ENCODE results near the gene SYS1.

The SYS1 gene

DNA sequence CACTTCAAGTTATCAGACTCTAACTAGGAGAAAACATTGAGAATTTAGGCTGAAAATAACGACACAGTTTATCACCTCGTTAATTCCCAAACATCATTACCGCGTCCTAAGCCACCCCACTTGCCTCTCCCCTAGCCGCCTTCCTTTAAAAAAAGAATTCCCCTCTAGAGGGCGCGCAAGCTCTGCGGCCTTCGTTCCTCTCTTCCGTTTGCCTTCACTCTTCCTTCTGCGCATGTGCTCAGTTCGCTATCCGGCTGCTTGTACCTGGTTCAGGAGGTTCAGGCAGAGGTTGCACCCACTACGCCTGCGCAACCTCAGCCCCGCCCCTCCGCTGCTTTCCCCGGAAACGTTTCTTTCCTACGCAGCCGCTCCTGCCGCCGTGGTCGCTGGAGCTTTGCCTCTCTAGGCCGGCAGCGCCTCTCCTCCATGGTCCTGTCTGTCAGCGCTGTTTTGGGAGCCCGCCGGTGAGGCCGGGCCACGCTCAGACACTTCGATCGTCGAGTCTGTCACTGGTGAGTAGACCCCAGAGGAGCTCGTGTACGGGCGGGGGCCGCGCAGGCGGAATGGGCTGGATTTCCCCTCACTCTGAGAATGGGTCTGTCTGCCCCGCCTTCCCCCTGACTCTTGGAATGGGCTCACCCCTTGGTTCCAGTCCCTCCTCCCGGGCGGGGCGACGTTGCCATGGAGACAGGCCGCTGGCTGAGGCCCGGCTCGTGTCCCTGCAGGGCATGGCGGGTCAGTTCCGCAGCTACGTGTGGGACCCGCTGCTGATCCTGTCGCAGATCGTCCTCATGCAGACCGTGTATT lies at the start of gene SYS1:
TSS of gene SYS1 (plus strand) at position 353 of the 807 bp plus-strand sequence. CDS start at position 729, 376 bp downstream.
- peak; percentile 96 for DNase-seq (ENCODE audit: low read depth)

- DNase-seq (ENCODE audit: low read depth), result no peak
These were observed 49.0 kb upstream of the SYS1 start for GRCh38 chr20:45313943-45314342.

DNA sequence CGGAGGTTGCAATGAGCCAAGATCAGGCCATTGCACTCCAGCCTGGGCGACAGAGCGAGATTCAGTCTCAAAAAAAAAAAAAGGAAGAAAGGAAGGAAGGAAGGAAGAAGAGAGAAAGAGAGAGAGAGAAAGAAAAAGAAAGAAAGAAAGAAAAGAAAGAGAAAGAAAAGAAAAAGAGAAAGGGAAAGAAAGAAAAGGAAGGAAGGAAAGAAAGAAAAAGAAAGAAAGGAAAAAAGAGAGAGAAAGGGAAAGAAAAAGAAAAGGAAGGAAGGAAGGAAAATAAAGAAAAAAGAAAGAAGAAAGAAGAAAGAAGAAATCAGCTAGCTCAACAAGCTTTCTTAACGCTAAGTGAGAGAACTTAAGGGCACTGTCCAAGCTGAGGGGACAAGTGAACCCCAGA lies 47.3 kb upstream of the SYS1 start:
- DNase-seq (ENCODE audit: low read depth), result no peak

DNA sequence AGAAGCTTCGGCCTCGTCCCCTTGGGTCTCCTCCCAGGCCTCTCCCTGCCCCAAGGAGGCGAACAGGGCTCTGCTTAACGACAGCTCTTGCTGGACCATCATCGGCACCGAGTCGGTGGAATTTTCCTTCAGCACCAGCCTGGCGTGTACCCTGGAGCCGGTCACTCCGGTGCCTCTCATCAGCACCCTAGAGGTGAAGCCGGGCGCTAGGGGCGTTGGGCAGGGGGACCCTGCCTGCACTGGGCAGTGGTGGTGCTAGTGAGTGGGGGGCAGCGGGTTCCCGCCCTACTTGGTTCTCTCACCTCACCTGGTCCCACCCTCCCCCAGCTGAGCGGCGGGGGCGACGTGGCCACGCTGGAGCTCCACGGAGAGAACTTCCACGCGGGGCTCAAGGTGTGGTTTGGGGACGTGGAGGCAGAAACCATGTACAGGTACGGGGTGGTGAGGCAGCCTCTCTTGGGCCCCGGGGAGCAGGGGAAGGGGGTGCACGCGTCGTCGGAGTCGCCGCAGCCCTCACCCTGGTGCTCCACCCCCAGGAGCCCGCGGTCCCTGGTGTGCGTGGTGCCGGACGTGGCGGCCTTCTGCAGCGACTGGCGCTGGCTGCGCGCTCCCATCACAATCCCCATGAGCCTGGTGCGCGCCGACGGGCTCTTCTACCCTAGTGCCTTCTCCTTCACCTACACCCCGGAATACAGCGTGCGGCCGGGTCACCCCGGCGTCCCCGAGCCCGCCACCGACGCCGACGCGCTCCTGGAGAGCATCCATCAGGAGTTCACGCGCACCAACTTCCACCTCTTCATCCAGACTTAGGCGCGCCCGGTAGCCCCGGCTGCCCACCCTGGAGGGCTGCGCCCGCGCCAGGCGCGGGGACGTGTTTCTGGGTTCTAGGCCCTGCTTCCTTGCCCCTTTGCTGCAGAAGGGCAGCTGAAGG lies 46.5 kb upstream of the SYS1 start:
- no peak for DNase-seq (ENCODE audit: low read depth)

GRCh38 chr20:45317826-45318225 lies 45.1 kb upstream of the SYS1 start:
- no peak for DNase-seq (ENCODE audit: low read depth)

GRCh38 chr20:45318386-45318939 lies 44.5 kb upstream of the SYS1 start:
- no peak for DNase-seq (ENCODE audit: low read depth)

DNA sequence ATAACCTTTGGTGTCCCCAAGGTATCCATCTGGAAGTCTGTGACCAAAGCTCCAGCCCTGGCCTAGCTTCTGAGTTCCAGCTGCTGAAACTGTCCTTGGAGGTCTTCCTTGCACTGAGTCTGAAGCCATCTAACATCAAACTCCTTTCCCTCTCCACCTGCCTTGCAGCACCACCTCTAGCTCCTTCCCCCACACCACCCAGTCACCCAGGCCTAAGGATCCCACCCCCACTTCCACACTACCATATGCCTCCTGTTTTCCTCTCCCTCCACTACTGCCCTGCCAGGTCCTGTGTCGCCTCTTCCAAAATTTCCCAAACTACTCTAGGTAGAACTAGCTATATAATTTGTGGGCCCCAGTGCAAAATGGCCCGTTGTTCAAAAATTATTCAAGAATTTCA lies 44.0 kb upstream of the SYS1 start:
- DNase-seq (ENCODE audit: low read depth), result no peak

DNA sequence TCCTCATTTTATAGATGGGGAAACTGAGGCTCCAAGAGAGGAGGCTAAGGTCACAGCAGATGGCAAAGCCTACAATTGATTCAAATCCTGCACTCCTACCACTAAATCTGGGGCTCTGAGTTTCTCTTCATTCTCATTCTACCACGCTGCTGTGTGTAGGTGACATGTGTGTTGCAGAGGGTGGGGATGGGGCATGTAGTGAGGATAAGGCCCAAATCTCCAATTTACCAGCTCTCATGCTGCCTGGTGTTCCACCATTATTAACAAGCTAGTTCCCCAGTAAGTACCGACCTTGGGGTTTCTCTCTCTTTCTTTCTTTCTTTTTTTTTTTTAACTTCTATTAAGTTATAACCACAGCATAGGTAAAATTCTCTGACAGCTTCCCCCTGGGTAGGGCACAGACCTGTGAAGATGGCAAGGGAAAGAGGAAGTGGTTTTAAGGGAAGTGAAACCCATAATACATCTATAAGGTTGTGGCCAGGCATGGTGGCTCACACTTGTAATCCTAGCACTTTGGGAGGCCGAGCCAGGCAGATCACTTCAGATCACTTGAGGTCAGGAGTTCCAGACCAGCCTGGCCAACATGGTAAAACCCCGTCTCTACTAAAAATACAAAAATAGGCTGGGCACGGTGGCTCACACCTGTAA lies 41.9 kb upstream of the SYS1 start:
- DNase-seq (ENCODE audit: low read depth), result no peak

GRCh38 chr20:45322952-45323383 lies 40.0 kb upstream of the SYS1 start:
- DNase-seq (ENCODE audit: low read depth), result no peak

GRCh38 chr20:45323731-45324130 lies 39.2 kb upstream of the SYS1 start:
- DNase-seq (ENCODE audit: low read depth), result no peak

- DNase-seq (ENCODE audit: low read depth), result no peak
These were observed 37.6 kb upstream of the SYS1 start for GRCh38 chr20:45325371-45325770.

- no peak for DNase-seq (ENCODE audit: low read depth)
These were observed 34.5 kb upstream of the SYS1 start for GRCh38 chr20:45328451-45328850.

- no peak for DNase-seq (ENCODE audit: low read depth)
These were observed 33.2 kb upstream of the SYS1 start for GRCh38 chr20:45329497-45330319.

DNA sequence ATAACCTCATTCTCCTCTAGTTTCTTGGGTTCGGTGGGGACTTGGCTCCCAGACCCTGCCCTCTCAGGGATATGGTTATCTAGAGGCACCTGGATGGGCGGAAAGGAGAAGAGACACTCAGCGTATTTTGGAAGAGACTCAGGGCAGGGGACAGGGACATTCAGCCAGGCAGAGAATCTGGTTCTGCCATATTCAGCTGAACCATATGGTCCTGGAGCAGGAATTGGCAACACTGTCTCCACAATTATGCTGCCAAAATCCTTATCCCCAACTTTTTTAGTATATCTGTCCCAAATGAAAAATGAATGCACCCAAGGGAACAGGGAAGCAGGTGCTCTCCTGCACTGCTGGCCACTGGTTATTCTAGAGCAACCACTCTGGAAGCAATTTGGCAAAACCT lies 32.5 kb upstream of the SYS1 start:
- DNase-seq (ENCODE audit: low read depth), result no peak

- no peak for DNase-seq (ENCODE audit: low read depth)
These were observed 26.2 kb upstream of the SYS1 start for GRCh38 chr20:45336530-45337366.

- no peak for DNase-seq (ENCODE audit: low read depth)
These were observed 25.4 kb upstream of the SYS1 start for GRCh38 chr20:45337367-45338120.

DNA sequence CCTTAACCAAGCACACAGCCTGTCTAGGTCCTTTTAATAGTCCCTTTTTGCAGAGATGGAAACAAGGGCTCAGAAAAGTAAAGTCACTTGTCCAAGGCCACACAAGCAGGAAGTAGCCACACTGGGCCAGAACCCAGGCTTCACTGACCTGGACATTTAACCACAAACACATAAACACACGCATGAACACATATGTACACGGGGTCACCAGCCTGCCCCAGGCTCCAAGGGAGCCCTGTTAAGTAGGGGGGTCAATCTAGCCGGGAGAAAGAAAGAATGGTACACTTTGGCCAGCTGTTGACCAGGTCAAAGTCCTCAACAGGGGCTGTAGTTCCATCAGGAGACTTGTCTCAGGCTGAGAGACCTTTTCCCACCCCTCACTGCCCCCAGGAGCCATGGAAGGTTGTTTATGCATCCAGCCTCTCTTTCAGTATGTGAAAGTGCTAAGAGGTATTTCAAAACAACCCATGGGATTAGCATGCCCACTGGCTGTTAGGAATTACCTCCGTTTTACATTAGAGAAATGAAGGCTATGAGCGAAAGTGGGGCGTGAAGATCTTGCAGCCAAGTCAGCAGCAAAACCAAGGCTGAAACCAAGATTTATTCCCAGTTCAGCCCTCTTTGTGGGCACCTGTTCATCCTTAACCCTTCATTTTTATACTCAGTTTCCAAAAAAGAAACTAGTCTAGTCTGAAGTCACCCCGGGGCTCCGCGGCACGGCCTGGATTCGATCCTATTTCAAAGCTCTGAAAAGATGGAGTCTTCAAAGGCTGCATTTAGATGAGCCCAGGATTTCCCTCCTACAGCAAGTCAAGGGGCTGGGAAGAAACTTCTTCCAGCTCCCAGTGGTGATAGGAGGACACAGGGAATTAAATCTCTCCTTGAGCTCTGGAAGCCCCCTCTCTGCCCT lies 24.6 kb upstream of the SYS1 start:
- DNase-seq (ENCODE audit: low read depth), result no peak

DNA sequence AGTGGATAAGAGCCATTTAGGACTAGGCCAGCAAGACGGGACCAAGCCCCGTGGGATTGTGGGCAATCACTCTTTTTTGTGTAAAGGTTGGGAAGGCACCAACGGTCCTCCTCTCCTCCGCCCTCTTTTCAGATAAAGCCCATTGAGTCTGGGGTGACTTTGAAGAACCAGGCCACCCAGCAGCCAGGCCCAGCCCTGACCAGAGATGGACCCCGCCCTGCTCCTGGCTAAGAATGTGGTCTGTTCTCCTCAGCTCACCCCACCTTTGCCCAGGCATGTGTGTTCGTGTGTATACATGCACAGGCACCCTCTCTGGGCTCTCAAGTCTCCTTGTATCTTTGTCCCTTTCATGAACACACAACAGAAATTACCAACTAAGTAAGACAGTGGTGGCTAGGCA lies 23.9 kb upstream of the SYS1 start:
- no peak for DNase-seq (ENCODE audit: low read depth)

- DNase-seq (ENCODE audit: low read depth), result no peak
These were observed 23.2 kb upstream of the SYS1 start for GRCh38 chr20:45339799-45340198.
